K562 (cell line): Measurements from ENCODE around the gene ARHGEF33. TPM values are rescaled to one million over a fixed set of nuclear protein-coding genes. Genes with fewer than 3 reads are reported as not detected.

ENCODE experiments used
- ATAC-seq: fragments of 200-7000 bp; cut with Tn5 transposase; 3 replicates; pipeline ENCODE4 v1.9.1; 2020; ENCODE audit warnings: moderate library complexity
- BruUV-seq: library from RNA; stranded (reverse); fragments of 400-500 nt; replicated peaks from 2 replicates; lab custom pipeline; 2021; lab: Mats Ljungman, UMichigan
- CTCF ChIA-PET: fragments of 300-600 bp; formaldehyde crosslinking; extraction: SDS; loops from one replicate; lab custom pipeline; 2021; ENCODE audit warnings: low intra/inter-chr PET ratio; lab: Yijun Ruan, JAX
- POLR2A ChIA-PET: fragments of 300-600, 350-650 bp; sonication (Branson Sonifier 250); formaldehyde crosslinking; extraction: SDS; loops from one replicate; lab custom pipeline; 2021; ENCODE audit warnings: antibody characterized with exemption, inconsistent platforms; lab: Yijun Ruan, JAX
- DNase-seq, 4 experiments: peaks; one replicate each; pipeline versions ENCODE4 v3.0.0 to v3.0.0-alpha.2; 2011 to 2018; ENCODE audit warnings: low spot score in 3 of 4, mixed read lengths in 3 of 4; ENCODE audit errors: extremely low read depth in 1 of 4
- FAIRE-seq: peaks from 2 replicates; lab custom pipeline; 2011; peaks lifted over from hg19 to GRCh38; lab: Jason Lieb, UNC
- H2AFZ ChIP-seq: 2 replicates; pipeline ENCODE4 v1.6.0; 2011; ENCODE audit warnings: low read depth, low read length, control low read depth, inconsistent platforms
- H3K27ac ChIP-seq: fragments of 200-600 bp; 3 replicates; pipeline ENCODE4 v1.8.0; 2011; ENCODE audit warnings: low read depth, mild to moderate bottlenecking, control low read depth, inconsistent platforms, low read length, moderate library complexity, mixed read lengths; ENCODE audit errors: extremely low read depth
- H3K27me3 ChIP-seq, 2 experiments: fragments of 300-600 bp in 1 of 2; 2 replicates in 1 of 2; 3 replicates in 1 of 2; pipeline versions ENCODE4 v1.6.0 to v1.8.0; 2011; ENCODE audit warnings: inconsistent platforms in 2 of 2, low read length in 2 of 2, mild to moderate bottlenecking in 1 of 2, mixed read lengths in 1 of 2, moderate library complexity in 1 of 2; ENCODE audit not compliant: control insufficient read depth in 2 of 2, insufficient read depth in 2 of 2
- H3K36me3 ChIP-seq: fragments of 300-600 bp; 3 replicates; pipeline ENCODE4 v1.8.0; 2011; ENCODE audit warnings: mild to moderate bottlenecking, low read length, inconsistent platforms; ENCODE audit not compliant: control insufficient read depth, insufficient read depth
- H3K4me1 ChIP-seq, 2 experiments: fragments of 200-600 bp in 1 of 2; replicated peaks in 1 of 2; 2 replicates in 1 of 2; 3 replicates in 1 of 2; pipeline versions ENCODE4 v1.5.1 to v1.8.0; 2011; ENCODE audit warnings: inconsistent platforms in 2 of 2, low read length in 2 of 2, mild to moderate bottlenecking in 1 of 2, mixed read lengths in 1 of 2, moderate library complexity in 1 of 2; ENCODE audit not compliant: control insufficient read depth in 2 of 2, insufficient read depth in 2 of 2
- H3K4me2 ChIP-seq: 2 replicates; pipeline ENCODE4 v1.6.1; 2011; ENCODE audit warnings: low read length, control low read depth, inconsistent platforms, mixed read lengths; ENCODE audit not compliant: insufficient read depth
- H3K4me3 ChIP-seq: fragments of 200-600 bp; sonication (generic), shearing (Covaris generic); 2 replicates; pipeline ENCODE4 v1.5.1; 2016; ENCODE audit warnings: control low read depth, inconsistent platforms
- H3K79me2 ChIP-seq: fragments of 200-600 bp; 3 replicates; pipeline ENCODE4 v1.8.0; 2011; ENCODE audit warnings: low read length, inconsistent platforms; ENCODE audit not compliant: control insufficient read depth, insufficient read depth
- H3K9ac ChIP-seq, 2 experiments: 2 replicates each; pipeline versions ENCODE4 v1.6.0 to v1.6.1; 2011; ENCODE audit warnings: low read depth in 2 of 2, low read length in 2 of 2, control low read depth in 1 of 2, inconsistent platforms in 1 of 2, mild to moderate bottlenecking in 1 of 2, mixed read lengths in 1 of 2; ENCODE audit not compliant: insufficient read depth in 1 of 2
- H3K9me1 ChIP-seq: one replicate; pipeline ENCODE4 v1.6.0; 2011; ENCODE audit warnings: inconsistent platforms, mild to moderate bottlenecking, low read length, moderate library complexity; ENCODE audit not compliant: control insufficient read depth, insufficient read depth
- H3K9me3 ChIP-seq: replicated peaks from 2 replicates; pipeline ENCODE4 v1.5.1; 2011; ENCODE audit warnings: low read depth, low read length, inconsistent platforms; ENCODE audit not compliant: control insufficient read depth, insufficient read depth
- H4K20me1 ChIP-seq: replicated peaks from 2 replicates; pipeline ENCODE4 v1.6.1; 2011; ENCODE audit warnings: low read length, inconsistent platforms, mixed read lengths; ENCODE audit not compliant: control insufficient read depth, insufficient read depth
- FOXA1 ChIP-seq: fragments of 450-650 bp; IDR thresholded peaks from 2 replicates; pipeline ENCODE4 v1.6.1; 2016; ENCODE audit warnings: mild to moderate bottlenecking, borderline replicate concordance
- MAZ ChIP-seq, 2 experiments: fragments of 450-650 bp in 1 of 2; sonication (generic) in 1 of 2; formaldehyde crosslinking; IDR thresholded peaks in 1 of 2; conservative IDR thresholded peaks in 1 of 2; 2 replicates each; pipeline versions ENCODE4 v1.4.0 to v1.5.0; 2020; ENCODE audit warnings: mild to moderate bottlenecking in 1 of 2, missing genetic modification reagents in 1 of 2
- ZNF184 ChIP-seq: sonication (generic); formaldehyde crosslinking; IDR thresholded peaks from 2 replicates; pipeline ENCODE4 v1.5.0; 2020; ENCODE audit warnings: missing genetic modification reagents
- WGBS: fragments of 100-300 bp; shearing (Covaris generic); methylation state at CpG from one replicate; pipeline ENCODE4 v1.1.6; 2016; ENCODE audit warnings: low coverage, mixed read lengths; ENCODE audit not compliant: insufficient coverage; ENCODE audit errors: missing lambda C conversion rate; 5-methylcytosine and 5-hydroxymethylcytosine counted together
- in situ Hi-C: fragments of 300-500 bp; cut with MboI; formaldehyde crosslinking; loops from 4 replicates; pipeline ENCODE4 v1.15.0; 2018; ENCODE audit warnings: inconsistent platforms, mixed read lengths
- intact Hi-C: fragments of 100-400 bp; cut with micrococcal nuclease; formaldehyde crosslinking; loops from 2 replicates; pipeline ENCODE4 v1.14.2; 2022
- polyA plus RNA-seq, 8 experiments: library from polyadenylated mRNA; depleted of rRNA in 4 of 8; stranded (reverse) in 5 of 8; unstranded in 3 of 8; fragments of >200 nt; fragmentation: Nextera tagmentation in 2 of 8; fragmentation: Illumina TruSeq in 1 of 8; extraction: Ambion mirVana in 2 of 8; extraction: Trizol in 1 of 8; gene quantifications; 2 replicates each; pipeline versions ENCODE4 v1.2.1 to v1.2.3, GENCODE V29; 2011 to 2014; ENCODE audit warnings: inconsistent platforms in 1 of 8, missing spikeins in 1 of 8
- total RNA-seq, 7 experiments: library from RNA; depleted of rRNA in 6 of 7; stranded (reverse); fragments of >200 nt in 6 of 7; fragmentation: Illumina TruSeq in 2 of 7; extraction: Trizol in 2 of 7; gene quantifications; 2 replicates each; pipeline versions ENCODE4 v1.2.1 to v1.2.3, GENCODE V29; 2011 to 2021; ENCODE audit warnings: low replicate concordance in 1 of 7
- TF ChIP-seq, protein P1 (sequence below): sonication (generic); formaldehyde crosslinking; IDR thresholded peaks from 2 replicates; pipeline ENCODE4 v1.8.0; 2022; ENCODE audit warnings: mild to moderate bottlenecking, missing genetic modification reagents
- TF ChIP-seq, protein P2 (sequence below), 2 experiments: fragments of 200-800 bp in 1 of 2; sonication (Bioruptor generic) in 1 of 2; sonication (generic) in 1 of 2; formaldehyde crosslinking in 1 of 2; IDR thresholded peaks in 1 of 2; conservative IDR thresholded peaks in 1 of 2; 2 replicates each; pipeline versions ENCODE4 v1.5.0 to v1.6.1; 2016 to 2020; ENCODE audit warnings: missing compliant biosample characterization in 1 of 2, missing genetic modification characterization in 1 of 2, missing genetic modification reagents in 1 of 2

The ARHGEF33 gene
- total and polyA plus RNA-seq, 9 of the 15 experiments (the other 6 are each of a cell fraction or from before 2014, with no cell fraction given) = 0.01 to 0.08 (median 0.03) TPM; not detected in 5

DNA sequence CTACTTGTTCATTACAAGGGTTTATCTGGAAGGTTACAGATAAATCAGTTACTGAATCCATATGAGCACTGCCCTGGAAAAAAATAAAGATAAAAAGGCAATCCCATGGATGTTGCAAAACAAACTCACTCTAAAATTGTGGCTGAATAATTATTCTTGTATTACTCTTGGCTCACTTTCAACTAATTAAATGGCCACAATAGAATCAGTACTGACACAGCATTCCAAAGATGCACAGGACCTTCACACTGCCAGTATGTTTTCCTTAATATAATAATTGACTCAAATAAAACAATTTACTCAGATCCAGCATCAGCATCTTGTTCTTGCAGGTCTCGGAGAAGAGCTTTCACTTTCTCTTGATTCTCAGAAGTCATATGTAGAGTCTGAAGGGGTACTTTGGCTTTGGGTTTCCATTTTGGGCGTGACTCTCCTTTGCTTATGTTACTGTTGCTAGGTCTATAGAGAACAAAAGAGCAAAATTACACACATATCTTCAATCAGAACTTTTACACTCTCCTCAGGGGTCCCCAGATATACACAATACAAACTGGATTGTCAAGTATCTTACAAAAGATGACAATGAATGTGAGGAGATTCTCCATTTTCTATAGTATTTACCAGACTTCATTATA lies 26.5 kb upstream of the ARHGEF33 start:
- Histone ChIP-seq H3K4me3 (no peak overlapping the region), H3K4me2 (no peak overlapping the region), H3K36me3 (peaks cover 56% of the 10 kb centered on the region), H3K9ac (no peak overlapping the region), H2AFZ (no peak overlapping the region), H3K79me2 (no peaks in the 10 kb centered on the region), H3K27ac (no peak overlapping the region), H3K9me3 (no peaks in the 10 kb centered on the region), H4K20me1 (no peaks in the 10 kb centered on the region), H3K27me3 (no peaks in the 10 kb centered on the region), H3K9me1 (no peaks in the 10 kb centered on the region), H3K4me1 (no peaks in the 10 kb centered on the region)
- 72% methylated on average over 2 of the region's 2 CpGs for WGBS
- FAIRE-seq (no peak), ATAC-seq (no peak), DNase-seq (no peak)
- CTCF ChIA-PET = no interaction called here
- in situ Hi-C loops (no loop called here), intact Hi-C loops (no loop called here)
- POLR2A ChIA-PET = interaction anchor here (0.6 to 2.0 kb wide), 3 partner anchors 18 to 173 kb away, joined by 3 to 6 read pairs (median 3); partner anchors contain the start of gene SRSF7
- no TSS peak for BruUV-seq
- TF ChIP-seq ZNF184 (CRISPR knock-in tag) (no peak), MAZ (CRISPR knock-in tag; conservative IDR thresholded peaks at IDR 0.05 in 1 of 2, IDR thresholded peaks at IDR 0.05 in 1 of 2) (no peak), FOXA1 (no peak)
- TF ChIP-seq, protein P1, sequence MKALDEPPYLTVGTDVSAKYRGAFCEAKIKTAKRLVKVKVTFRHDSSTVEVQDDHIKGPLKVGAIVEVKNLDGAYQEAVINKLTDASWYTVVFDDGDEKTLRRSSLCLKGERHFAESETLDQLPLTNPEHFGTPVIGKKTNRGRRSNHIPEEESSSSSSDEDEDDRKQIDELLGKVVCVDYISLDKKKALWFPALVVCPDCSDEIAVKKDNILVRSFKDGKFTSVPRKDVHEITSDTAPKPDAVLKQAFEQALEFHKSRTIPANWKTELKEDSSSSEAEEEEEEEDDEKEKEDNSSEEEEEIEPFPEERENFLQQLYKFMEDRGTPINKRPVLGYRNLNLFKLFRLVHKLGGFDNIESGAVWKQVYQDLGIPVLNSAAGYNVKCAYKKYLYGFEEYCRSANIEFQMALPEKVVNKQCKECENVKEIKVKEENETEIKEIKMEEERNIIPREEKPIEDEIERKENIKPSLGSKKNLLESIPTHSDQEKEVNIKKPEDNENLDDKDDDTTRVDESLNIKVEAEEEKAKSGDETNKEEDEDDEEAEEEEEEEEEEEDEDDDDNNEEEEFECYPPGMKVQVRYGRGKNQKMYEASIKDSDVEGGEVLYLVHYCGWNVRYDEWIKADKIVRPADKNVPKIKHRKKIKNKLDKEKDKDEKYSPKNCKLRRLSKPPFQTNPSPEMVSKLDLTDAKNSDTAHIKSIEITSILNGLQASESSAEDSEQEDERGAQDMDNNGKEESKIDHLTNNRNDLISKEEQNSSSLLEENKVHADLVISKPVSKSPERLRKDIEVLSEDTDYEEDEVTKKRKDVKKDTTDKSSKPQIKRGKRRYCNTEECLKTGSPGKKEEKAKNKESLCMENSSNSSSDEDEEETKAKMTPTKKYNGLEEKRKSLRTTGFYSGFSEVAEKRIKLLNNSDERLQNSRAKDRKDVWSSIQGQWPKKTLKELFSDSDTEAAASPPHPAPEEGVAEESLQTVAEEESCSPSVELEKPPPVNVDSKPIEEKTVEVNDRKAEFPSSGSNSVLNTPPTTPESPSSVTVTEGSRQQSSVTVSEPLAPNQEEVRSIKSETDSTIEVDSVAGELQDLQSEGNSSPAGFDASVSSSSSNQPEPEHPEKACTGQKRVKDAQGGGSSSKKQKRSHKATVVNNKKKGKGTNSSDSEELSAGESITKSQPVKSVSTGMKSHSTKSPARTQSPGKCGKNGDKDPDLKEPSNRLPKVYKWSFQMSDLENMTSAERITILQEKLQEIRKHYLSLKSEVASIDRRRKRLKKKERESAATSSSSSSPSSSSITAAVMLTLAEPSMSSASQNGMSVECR (CRISPR knock-in tag) = no peak
- TF ChIP-seq, protein P2, sequence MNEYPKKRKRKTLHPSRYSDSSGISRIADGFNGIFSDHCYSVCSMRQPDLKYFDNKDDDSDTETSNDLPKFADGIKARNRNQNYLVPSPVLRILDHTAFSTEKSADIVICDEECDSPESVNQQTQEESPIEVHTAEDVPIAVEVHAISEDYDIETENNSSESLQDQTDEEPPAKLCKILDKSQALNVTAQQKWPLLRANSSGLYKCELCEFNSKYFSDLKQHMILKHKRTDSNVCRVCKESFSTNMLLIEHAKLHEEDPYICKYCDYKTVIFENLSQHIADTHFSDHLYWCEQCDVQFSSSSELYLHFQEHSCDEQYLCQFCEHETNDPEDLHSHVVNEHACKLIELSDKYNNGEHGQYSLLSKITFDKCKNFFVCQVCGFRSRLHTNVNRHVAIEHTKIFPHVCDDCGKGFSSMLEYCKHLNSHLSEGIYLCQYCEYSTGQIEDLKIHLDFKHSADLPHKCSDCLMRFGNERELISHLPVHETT (CRISPR knock-in tag; conservative IDR thresholded peaks at IDR 0.05 in 1 of 2, IDR thresholded peaks at IDR 0.05 in 1 of 2) = no peak
